GM18870 (cell line): Measurements from ENCODE around the gene KIRREL3.

Experiments
- ATAC-seq: cut with Tn5 transposase; IDR thresholded peaks from one replicate; pipeline ENCODE4 v1.9.1; 2021; ENCODE audit warnings: moderate library complexity; ENCODE audit not compliant: unreplicated experiment

Gene KIRREL3

DNA sequence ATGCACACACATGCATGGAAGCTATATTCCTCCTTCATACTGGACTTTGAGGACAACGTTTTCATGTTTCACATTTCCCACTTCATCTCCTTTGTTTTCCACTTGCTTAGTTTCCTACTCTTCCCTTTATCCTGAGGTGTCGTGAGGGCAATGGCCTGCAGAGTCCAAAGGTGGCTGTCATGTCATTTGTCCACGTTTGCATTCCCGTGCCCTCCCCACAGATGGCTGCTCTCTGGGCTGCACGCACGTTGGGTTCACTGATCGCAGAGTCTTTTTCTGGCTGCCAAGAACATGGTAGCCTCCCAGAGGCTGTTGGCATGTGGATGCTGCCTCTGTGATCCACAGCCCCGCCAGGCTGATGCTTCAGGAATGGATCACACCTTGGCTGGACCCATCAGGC lies 389.1 kb downstream of the KIRREL3 start:
- no peak for ATAC-seq

DNA sequence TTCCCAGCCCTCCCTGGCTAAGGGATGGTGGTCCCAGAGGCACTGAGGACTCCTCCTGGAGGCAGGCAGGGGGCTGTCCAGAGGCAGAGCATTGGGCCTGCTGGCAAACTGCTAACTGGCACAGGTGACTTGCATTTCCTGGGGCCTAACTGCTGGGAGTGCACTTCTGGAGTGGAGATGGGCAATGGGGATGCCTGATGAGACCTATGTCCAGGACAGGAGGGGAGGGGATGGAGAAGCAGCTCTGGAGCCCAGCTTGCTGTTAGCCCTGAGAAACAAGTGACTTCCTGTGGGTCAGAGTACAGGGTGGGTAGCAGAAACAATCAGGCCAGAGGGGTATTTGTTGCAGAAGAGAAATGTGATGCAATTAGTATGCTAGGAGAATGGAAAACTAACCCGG lies 391.9 kb downstream of the KIRREL3 start:
- ATAC-seq = no peak

DNA sequence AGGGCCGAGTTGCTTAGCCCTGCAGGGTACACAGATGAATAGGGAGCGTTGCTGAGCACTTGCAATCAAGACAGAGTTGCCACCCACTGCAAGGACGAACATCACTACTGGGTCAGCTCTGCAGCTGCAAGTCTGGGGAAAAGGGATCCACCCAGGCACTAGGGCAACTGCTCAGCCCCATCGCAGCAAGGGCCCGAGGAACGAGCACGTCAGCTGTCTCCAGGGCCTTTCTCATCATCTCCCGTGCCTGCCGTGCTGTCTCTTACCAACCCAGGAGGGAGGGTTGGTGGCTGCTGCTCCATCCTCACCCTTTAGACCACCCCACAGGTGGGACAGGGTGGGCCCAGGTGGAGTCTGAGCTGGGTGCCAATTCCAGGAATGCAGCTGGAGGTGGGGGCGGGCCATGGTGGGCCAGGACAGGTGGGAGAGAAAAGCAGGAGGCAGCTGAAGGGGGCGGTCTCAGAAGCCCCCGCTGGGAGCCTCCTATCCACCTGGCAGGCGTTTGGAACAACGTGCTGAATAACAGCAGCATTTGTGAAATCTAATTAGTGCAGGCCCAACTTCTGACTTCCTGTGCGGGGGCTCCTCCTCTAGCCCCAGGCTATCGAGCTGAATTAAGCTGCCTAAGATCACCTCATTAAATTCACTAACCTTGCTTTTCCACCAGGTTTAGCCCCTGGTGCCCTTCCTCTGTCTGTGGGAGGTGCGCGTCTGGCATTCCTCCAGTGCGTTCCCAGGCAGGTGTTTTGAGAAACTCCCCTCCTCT lies 392.6 kb downstream of the KIRREL3 start:
- no peak for ATAC-seq

DNA sequence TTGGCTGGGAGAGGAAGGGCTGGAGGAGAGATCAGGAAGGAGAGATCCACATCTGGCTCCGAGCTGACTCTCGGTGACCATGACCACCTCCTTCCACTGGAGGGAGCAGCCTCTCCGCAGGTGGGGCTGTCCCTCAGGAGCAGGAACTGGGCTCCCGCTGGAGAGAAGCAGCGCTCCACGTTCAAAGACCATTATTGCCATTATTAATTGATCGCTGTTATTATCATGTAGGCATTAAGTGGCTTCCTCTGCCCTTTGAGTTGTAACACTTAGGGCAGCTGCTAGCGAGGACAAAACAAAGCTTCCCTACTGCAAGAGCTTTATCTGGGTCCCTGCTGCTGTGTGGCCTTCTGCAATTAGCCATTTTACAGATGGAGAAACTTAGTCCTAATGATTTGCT lies 393.2 kb downstream of the KIRREL3 start:
- no peak for ATAC-seq

DNA sequence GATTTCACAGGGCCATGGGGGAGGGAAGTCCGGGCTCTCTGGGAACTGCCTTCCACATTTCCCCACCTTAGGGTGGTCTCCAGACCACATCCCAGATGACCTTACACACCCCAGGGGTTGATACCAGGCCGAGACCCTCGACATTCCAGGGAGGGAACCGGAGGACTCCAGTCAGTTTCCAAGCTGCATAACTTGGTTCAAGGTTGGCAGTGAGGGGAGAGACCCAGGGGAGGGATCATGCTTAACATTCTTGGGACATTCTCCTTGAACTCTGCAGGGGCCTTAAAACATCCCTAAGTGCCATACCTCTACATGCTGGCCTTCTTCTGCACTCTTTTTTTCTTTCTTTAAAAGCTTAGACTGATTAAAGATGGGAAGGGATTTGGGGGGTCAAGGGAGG lies 394.1 kb downstream of the KIRREL3 start:
- ATAC-seq = no peak

DNA sequence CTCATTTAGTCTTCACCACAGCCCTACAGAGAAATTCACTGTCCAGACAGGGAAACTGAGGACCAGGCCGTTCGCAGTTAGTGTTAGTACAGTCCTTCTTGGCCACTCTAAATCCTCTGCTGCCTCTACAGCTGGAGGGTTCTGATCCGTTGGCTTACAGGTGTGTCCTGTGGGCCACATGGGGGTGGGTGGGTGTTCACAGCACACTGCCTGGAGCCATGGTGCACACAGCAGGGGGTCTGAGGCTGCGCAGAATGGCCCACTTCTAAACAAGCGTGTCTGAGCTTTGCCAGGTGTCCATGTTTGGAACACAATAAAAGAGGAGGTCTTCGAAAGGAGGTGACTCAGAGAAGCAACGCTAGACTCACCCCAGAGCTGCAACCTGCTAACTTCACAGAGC lies 396.1 kb downstream of the KIRREL3 start:
- ATAC-seq = no peak

DNA sequence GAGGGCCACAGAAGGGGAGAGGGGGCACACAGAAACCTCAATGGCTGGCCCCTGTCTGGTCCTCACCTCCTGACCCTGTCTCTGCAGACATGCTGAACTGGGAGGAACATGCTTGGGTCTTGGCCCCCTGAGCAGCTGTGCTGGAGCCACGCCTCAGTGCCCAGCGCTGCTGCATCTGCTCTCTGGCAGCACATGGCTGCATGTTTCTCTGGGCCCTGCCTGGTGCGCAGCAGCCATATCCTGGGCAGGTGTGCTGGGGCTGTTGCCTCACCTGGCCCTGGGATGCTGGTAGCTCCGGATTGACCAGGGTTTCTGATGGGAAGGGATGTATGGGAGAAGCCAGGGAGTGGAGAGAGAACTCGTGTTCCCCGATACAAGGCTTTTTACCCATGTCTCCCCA lies 397.1 kb downstream of the KIRREL3 start:
- ATAC-seq = no peak

DNA sequence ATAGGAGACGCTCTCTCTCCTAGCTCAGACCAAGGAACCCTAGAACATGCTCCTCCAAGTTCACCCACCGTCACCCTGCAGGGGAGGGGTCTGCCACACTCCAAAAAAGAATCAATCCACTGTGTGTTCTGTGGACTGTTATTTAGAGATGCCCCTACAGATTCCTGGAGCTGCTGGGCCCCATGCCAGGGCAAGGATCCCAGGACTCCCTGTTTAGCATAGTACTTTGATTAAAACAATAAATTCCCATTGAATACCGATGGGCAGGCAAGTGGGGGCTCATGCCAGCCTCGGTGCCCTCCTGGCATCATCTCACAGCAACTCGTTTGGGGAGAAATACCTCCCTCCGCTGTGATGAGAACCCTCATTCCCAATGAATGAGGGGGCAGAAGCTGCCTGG lies 397.6 kb downstream of the KIRREL3 start:
- no peak for ATAC-seq

DNA sequence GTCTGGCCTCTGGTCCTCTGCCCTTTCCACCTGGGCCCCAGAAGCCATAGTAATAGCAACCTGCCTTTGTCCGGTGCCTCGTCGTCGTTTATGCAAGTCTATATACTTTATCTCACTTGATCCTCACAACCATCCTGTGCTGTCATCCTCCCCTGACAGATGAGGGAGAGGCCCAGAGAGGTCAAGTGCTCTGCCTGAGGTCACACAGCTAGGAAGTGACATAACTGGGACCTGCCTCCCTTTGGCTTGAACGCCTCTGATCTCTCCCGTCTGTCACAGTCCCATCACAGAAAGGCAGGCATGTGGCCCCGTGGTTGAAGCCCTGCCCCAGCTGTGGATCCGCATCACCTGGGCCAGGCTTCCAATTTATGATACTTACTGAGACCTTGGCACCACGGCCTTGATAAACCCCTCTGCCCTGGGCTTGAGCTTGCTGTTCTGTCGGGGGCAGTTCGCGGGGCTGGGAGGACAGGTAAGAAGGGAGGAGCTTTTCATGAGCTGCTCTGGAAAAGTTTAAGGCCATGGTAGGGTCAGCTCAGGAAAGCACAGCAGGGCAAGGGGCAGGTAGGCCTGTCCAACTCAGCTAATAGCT lies 398.1 kb downstream of the KIRREL3 start:
- no peak for ATAC-seq

DNA sequence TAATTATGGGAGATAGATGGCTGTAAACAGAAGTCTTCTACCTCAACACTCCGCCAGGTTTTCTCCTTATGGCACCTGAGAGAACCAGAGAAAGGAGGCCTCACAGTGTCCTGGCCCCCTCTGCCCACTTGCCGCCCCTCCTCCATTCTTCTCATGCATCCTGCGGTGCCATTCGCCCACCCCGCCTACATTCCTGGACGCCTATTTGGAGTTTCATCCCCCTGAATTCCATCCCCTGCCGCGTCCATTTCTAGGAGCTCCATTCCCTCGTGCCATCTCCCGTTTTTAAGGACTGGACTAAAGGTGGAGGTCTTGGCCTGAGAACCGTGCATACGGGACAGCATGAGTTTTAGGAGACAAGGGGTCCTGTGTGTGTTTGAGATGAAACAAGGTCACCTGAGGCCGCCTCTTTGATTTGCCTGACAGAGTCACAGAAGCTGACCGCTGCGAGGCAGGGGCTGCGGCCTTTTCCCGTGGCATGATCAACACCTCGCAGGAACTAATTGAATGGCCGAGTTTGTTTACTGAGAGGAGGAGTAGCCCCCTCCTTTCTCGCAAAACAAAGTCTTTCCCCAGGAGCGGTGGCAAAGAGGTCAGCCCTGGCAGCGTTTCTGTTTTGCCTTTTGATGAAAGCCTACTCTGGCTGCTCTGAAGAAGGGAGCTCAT lies 398.9 kb downstream of the KIRREL3 start:
- ATAC-seq = no peak

DNA sequence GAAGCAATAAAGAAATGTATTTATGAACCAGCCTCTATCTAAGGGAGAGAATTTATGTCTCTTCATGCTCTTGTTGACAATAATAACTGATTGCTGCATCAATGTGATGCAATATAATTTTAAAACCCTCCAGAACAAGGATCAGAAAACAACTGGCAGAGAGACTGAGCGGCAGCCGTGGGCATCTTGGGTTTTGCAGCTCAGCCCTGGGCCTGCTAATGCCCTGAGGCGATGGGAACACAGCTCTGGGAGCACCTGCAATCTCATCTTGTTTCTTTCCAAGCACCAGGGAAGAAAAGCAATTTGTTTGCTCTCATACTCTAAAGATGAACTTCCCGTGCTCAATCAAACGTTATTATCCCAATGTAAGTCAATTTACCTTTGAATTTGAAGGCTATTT lies 399.4 kb downstream of the KIRREL3 start:
- ATAC-seq = no peak

DNA sequence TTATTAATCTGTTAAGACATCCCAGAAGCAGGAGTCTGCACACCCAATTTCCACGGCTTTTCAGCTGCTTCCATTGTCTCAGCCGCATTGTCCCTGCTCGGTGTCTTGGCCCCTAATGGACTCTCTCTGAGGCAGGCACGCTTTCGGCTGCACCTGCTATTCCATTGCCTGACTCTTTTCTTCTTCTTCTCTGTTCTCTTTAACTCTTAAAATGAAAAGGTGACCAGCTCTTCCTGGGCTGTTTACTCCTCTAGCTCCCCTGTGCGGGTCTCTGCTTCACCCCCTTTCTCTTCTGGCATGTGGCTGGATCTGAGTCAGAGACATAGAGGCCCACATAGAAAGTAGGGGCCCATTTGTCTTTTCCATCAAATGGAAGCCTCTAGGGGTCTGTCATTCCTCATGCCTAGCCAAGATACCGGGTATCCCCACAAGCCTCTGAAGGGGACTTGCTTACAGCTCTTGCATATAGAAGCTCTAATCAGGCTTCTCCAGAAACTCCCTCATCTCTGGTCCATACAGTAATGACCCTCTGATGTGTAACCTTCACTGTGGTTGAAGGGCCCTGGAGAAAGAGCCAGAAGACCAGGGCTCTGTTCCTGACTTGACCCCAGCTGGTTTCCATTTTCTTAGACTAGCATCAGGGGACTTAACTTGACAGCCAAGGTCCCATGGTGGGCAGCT lies 401.2 kb downstream of the KIRREL3 start:
- ATAC-seq = no peak

DNA sequence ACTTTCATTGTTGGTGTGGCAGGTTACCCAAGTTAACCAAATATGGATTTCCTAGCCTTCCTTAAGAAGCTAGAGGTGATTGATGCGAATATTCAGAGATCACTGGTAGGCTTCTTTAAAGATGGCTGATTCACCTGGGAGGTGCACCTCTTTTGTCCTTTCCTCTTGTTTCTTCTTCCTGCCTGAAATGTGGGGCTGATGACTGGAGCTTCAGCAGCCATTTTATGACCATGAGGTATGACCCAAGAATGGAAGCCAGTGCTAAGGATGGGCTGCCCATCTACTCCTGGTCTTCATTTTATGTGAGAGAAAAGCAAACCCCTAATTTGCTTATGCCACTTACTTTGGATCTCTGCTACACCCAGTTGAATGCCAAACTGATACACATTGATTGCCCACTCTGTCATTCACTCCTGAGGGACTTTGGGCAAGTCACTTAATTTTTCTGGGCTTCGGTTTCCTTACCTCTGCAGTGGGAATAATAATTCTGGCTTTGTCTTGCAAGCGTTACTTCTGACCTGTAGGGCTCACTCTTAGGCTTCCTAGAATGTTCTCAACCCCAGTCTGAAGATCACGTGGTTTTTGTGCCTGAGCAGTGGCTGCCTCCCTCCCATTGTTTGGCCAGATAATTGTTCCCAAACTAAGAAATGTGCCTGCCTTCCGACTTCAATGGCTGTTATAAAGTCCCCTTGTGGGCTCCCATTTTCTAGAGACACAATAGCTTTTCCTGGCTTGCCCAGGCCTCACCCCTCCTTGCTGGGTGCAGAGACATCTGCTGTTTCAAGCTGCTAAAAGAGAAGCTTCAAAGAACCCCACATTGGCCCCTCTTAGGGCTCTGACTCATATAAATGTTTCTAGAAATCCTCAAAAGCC lies 402.0 kb downstream of the KIRREL3 start:
- ATAC-seq = no peak

DNA sequence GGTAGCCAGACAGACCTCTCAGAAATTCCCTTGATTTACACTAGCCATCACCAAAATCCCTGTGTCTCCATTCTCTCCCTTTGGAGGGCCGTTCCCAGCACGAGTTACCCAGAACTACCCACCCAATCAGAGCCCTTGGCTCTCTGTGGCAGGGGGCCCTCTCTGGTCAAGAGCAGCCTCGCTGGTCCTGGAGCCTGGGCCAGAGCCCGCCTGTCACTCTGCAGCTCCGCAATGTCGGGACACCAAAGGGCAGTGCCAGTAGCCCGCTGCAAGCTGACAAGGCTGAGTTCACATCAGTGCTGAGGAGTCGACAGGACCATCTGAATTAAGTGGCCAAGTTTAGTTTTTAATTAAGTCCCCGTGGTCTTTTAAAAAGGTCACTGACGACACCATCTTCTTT lies 403.5 kb downstream of the KIRREL3 start:
- ATAC-seq = no peak

DNA sequence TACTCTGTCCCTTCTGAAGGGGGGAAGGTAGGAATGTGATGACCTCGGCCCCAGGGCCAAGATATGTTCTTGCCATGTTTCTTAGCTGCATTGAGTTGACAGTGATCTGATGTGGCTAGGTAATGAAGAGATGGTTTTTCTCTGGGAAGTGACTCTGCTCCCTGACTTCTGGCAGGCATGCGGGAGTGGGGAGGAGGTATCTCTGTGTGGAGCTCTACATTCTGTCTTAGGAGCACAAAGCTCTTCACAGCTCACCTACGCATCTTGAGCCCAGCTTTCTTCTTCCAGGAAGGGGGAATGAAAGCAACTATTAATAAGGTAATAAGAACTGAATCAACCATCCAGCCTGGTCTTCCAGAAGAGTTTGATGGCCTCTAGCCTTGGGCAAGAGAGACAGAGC lies 404.1 kb downstream of the KIRREL3 start:
- ATAC-seq = no peak

DNA sequence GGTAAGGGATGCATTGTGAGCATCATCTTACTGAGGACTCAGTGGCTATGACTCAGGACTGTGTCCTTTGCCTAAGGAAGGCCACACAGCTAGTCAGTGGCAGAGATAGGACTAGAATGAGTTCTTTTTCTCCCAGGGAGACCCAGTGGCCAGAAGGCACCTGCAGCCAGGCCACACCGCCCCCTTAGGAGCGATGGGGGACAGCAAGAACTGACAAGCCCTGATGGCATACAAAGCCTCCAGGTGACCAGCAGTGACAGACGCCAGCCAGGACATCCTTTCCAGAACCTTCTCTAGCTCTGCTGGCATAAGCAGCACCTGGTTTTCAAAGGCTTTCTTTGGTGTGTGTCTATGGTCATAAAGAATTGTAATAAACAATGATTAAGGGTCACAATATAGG lies 405.0 kb downstream of the KIRREL3 start:
- ATAC-seq = no peak

DNA sequence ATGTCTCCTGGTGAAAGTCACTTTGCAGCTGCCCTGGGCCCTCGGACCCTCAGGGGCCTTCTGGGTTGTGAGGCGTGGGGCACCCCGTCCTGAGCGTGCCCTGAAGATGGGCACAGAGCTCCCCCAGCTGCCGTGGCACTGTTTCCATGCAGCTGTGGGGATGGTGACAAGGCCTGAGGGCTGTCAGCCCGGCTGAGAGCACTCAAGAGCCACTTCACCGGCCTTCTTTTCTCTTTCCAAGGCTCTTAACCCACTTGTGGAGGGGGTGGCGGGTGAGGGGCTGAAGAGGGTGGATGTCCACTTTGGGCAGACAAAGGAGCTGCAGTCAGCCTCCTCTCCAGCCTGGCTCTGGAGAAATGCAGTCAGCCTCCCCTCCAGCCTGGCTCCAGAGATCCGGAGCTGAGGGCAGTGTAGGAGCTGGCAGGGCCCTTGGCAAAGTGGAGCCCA lies 405.6 kb downstream of the KIRREL3 start:
- no peak for ATAC-seq

DNA sequence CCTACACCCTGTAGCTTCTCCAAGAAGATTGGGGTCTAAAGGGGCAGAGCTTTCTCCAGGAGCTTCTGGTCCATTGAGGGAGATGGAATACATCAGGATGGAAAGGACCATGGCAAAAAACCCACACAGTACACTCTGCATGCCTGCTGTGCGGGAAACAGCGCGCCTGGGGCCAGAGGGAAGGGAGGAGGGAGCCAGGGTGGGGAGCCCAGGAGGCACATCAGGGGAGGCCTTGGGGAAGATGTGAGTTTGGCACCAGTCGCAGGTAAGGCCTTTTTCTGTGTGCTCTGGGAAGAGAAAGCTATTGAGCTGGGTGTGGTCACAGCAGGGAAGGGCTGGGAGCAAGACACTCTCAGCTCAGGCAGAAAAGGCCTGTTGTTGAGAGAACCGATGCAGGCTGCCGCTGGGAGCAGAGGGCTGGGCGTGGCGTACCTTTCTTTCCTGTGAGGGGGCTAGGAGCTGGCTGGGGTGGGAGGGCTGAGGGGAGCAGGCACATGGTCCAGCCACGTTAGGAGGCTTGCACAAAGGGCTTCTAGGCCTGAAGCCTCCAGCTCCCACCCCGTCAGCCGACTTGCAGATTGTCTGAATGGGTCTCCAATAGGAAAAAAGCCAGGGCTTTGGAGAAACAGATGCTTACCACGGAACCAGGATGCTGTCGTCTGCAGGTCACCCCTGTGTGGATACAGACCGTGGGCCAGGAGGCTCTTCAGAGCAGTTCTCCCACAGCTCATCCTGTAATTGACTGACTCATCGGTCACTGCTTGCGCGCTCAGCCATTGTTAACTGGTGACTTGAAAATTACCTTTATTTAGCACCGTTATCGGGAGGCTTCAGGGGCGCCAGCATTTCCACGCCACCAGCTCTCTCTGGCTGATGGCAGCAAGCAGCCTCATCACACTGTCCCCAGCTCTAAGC lies 407.8 kb downstream of the KIRREL3 start:
- no peak for ATAC-seq

DNA sequence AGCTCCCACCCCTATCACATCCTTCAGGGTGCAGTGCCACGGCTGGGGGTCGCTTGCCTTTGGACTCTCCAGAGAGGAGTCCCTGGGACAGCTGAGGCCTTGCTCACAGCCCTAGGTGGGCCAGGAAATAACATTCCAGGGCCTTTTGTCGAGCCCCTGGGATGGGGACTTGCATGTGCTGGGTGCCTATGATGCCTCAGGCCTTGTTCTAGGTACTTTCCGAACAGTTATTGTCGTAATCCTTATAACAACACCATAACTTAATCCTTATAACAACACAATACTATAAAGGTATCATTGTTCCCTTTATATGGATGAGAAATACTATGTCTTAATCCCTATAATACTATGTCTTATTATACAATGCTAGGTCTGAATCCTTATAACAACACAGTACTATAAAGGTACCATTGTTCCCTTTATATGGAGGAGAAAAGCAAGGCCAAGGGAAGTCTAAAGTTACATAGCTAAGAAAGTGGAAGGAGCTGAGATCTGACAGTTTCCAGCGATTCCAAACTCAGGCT lies 408.5 kb downstream of the KIRREL3 start:
- ATAC-seq = no peak

DNA sequence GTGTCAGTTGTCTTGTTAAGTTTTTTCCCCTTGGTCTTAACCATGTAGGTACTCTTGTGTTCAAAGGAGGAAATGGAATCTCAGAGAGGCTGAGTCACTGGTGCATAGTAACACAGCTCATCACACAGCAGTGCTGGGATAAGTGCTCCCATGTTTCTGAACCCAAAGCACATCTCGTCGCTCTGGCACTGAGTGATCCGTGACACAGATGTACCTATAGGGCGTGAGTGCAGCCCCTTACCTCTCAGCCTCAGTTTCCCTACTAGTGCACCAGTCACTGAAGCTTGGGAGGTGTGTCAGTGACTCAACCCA lies 411.1 kb downstream of the KIRREL3 start:
- no peak for ATAC-seq
